ENCODE data around the gene P2RX6.

DNA sequence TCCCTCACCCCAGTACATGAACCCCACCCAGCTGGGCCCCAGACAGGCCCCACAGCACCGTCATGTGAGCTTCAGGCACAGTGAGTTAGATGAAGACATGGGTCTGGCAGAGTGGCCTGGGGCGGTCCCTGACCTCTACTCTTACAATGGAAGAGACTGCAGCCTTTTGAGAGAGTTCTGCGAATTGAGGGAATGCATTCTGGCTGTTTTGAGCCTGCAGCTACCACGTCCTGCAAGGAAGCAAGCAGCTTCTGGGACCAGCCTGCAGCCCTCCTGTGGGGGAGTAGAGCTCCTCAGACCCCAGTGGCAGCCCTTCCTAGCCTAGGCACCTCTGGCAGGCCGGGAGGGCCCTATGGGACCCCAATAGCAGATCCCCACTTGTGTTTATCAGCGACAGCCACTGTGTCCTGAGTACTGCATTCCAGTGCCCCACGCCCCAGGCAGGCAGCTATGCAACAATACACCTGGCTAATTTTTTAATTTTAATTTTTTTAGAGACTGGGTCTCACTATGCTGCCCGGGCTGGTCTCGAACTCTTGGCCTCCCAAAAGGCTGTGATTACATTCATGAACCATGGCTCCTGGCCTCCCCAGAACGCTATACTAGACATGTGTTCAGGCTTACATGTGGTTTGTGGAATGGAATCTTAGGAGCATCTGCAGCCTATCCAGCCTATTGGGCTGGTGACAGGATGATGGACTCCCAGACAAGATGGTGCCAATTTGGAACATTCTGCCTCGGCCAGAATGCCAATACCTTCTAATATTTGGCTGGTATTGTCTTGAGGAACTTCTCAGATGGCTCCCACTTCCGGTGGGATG, 18.1 kb downstream of the P2RX6 start:
- TF ChIP-seq, protein P1, sequence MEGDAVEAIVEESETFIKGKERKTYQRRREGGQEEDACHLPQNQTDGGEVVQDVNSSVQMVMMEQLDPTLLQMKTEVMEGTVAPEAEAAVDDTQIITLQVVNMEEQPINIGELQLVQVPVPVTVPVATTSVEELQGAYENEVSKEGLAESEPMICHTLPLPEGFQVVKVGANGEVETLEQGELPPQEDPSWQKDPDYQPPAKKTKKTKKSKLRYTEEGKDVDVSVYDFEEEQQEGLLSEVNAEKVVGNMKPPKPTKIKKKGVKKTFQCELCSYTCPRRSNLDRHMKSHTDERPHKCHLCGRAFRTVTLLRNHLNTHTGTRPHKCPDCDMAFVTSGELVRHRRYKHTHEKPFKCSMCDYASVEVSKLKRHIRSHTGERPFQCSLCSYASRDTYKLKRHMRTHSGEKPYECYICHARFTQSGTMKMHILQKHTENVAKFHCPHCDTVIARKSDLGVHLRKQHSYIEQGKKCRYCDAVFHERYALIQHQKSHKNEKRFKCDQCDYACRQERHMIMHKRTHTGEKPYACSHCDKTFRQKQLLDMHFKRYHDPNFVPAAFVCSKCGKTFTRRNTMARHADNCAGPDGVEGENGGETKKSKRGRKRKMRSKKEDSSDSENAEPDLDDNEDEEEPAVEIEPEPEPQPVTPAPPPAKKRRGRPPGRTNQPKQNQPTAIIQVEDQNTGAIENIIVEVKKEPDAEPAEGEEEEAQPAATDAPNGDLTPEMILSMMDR (IDR thresholded peaks at IDR 0.05), result no peak
- no peak for TF ChIP-seq POLR2A (IDR thresholded peaks at IDR 0.05)

Measured in uterus (tissue), 2 donors.